ENCODE results near the gene PPP2R2C. TPM values are rescaled to one million over a fixed set of nuclear protein-coding genes. Genes with fewer than 3 reads are reported as not detected.

Gene PPP2R2C
- total RNA-seq, 1 experiment from 2014 or later: 32.9 TPM

- no peaks in the 10 kb centered on the region for H3K36me3 ChIP-seq (ENCODE audit: control insufficient read depth in 1 of 2, insufficient read depth in 2 of 2, low read length in 2 of 2)
- H3K9me2 ChIP-seq (ENCODE audit: insufficient read depth): no peaks in the 10 kb centered on the region
- ChIA-PET CTCF (interaction anchor here (0.8 to 1.7 kb wide), 4 partner anchors 17 to 401 kb away, joined by 3 to 7 read pairs (median 4); no protein-coding TSS in a partner anchor), POLR2A (no interaction called here), RAD21 (ENCODE audit: low non-redundant PET in 1 of 2, low total read pairs in 2 of 2, uncharacterized antibody in 2 of 2, unreplicated experiment in 2 of 2) (interaction anchor here in 1 of 2 experiments (0.7 kb wide), 1 partner anchor 572 kb away, joined by 6 read pairs; no protein-coding TSS in a partner anchor)
- no peak overlapping the region for H2AFZ ChIP-seq (ENCODE audit: low read depth, low read length, poor library complexity, severe bottlenecking)
- no peak overlapping the region for H3K27ac ChIP-seq (ENCODE audit: low read depth, low read length)
- no peaks in the 10 kb centered on the region for H4K20me1 ChIP-seq (ENCODE audit: insufficient read depth)
- H3K4me1 ChIP-seq (ENCODE audit: control insufficient read depth in 1 of 2, insufficient read depth in 2 of 2, low read length in 2 of 2): peaks cover 5 to 42% of the 10 kb centered on the region in 2 experiments; a peak in 3 of 4 replicates
- peaks cover 23% of the 10 kb centered on the region for H3K79me2 ChIP-seq (ENCODE audit: insufficient read depth, low read length)
- TF ChIP-seq ZNF274 (IDR thresholded peaks at IDR 0.05; ENCODE audit: low read depth, low read length): no peak
- no peak for TF ChIP-seq RAD21 (IDR thresholded peaks at IDR 0.05; ENCODE audit: low read depth)
- no peak for TF ChIP-seq EGR1 (IDR thresholded peaks at IDR 0.05; ENCODE audit: low read depth)
- TF ChIP-seq, protein P1, sequence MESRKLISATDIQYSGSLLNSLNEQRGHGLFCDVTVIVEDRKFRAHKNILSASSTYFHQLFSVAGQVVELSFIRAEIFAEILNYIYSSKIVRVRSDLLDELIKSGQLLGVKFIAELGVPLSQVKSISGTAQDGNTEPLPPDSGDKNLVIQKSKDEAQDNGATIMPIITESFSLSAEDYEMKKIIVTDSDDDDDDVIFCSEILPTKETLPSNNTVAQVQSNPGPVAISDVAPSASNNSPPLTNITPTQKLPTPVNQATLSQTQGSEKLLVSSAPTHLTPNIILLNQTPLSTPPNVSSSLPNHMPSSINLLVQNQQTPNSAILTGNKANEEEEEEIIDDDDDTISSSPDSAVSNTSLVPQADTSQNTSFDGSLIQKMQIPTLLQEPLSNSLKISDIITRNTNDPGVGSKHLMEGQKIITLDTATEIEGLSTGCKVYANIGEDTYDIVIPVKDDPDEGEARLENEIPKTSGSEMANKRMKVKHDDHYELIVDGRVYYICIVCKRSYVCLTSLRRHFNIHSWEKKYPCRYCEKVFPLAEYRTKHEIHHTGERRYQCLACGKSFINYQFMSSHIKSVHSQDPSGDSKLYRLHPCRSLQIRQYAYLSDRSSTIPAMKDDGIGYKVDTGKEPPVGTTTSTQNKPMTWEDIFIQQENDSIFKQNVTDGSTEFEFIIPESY (IDR thresholded peaks at IDR 0.05; ENCODE audit: extremely low read depth, insufficient replicate concordance, low read length): no peak
- no peak for TF ChIP-seq CBX3 (IDR thresholded peaks at IDR 0.05; ENCODE audit: low read depth)
- TF ChIP-seq EZH2phosphoT487 (IDR thresholded peaks at IDR 0.05; ENCODE audit: borderline replicate concordance): no peak
- no TSS peak for BruUV-seq (replicated peaks)
- H3K9me3 ChIP-seq (ENCODE audit: control insufficient read depth in 1 of 2, insufficient read depth in 1 of 2, low read depth in 1 of 2, low read length in 2 of 2): no peaks in the 10 kb centered on the region
- no peak for ATAC-seq
- intact Hi-C loops (cut with micrococcal nuclease): loop anchor here (5.0 kb wide), 1 partner anchor 74 kb away; no protein-coding TSS in a partner anchor
- H3K9ac ChIP-seq (ENCODE audit: low read length): no peak overlapping the region
- peak overlapping the region; percentile 73 for H3K4me2 ChIP-seq (ENCODE audit: low read length)
- no peak for DNase-seq (ENCODE audit: low read depth, low spot score)
- no peaks in the 10 kb centered on the region for H3K27me3 ChIP-seq (ENCODE audit: insufficient read depth, low read length)
- H3K4me3 ChIP-seq (replicated peaks in 1 of 2; ENCODE audit: low read depth in 1 of 2, low read length in 2 of 2): no peak overlapping the region
Observed at GRCh38 chr4:6473264-6474052, 1.0 kb upstream of the PPP2R2C start.

All from HCT116 (cell line).